Measurements from ENCODE around the gene BRINP3. TPM values are rescaled to one million over a fixed set of nuclear protein-coding genes. Genes with fewer than 3 reads are reported as not detected.

Gene BRINP3
- total and polyA plus RNA-seq, 2 of the 13 experiments (the other 11 are each of a cell fraction or from before 2014, with no cell fraction given) = not detected

GRCh38 chr1:190474650-190475211 lies 2.9 kb downstream of the BRINP3 start (continued):
- no peak for TF ChIP-seq ZBTB37 (CRISPR knock-in tag; IDR thresholded peaks at IDR 0.05)
- TF ChIP-seq, protein P1, sequence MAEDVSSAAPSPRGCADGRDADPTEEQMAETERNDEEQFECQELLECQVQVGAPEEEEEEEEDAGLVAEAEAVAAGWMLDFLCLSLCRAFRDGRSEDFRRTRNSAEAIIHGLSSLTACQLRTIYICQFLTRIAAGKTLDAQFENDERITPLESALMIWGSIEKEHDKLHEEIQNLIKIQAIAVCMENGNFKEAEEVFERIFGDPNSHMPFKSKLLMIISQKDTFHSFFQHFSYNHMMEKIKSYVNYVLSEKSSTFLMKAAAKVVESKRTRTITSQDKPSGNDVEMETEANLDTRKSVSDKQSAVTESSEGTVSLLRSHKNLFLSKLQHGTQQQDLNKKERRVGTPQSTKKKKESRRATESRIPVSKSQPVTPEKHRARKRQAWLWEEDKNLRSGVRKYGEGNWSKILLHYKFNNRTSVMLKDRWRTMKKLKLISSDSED (CRISPR knock-in tag; IDR thresholded peaks at IDR 0.05) = no peak
- no peak for TF ChIP-seq ZNF142 (CRISPR knock-in tag; IDR thresholded peaks at IDR 0.05)
- TF ChIP-seq, protein P2, sequence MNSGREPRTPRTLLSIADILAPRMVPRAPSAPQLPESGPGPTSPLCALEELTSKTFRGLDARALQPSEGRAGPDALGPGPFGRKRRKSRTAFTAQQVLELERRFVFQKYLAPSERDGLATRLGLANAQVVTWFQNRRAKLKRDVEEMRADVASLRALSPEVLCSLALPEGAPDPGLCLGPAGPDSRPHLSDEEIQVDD (CRISPR knock-in tag; IDR thresholded peaks at IDR 0.05; ENCODE audit: borderline replicate concordance) = no peak
- no peak for TF ChIP-seq ARNT (IDR thresholded peaks at IDR 0.05)
- TF ChIP-seq ZNF512 (CRISPR knock-in tag; IDR thresholded peaks at IDR 0.05) = no peak
